ENCODE results near the gene LARGE2.

LARGE2 gene

GRCh38 chr11:45889555-45889954 is 32.9 kb upstream of the LARGE2 start:
- H3K4me3 ChIP-seq (ENCODE audit: low read depth, low read length) = no peak overlapping the region
- no peak for TF ChIP-seq CTCF (IDR thresholded peaks at IDR 0.05; ENCODE audit: low read depth, low read length)

GRCh38 chr11:45889966-45890365 is 32.5 kb upstream of the LARGE2 start:
- H3K4me3 ChIP-seq (ENCODE audit: low read depth, low read length) = no peak overlapping the region
- no peak for TF ChIP-seq CTCF (IDR thresholded peaks at IDR 0.05; ENCODE audit: low read depth, low read length)

DNA sequence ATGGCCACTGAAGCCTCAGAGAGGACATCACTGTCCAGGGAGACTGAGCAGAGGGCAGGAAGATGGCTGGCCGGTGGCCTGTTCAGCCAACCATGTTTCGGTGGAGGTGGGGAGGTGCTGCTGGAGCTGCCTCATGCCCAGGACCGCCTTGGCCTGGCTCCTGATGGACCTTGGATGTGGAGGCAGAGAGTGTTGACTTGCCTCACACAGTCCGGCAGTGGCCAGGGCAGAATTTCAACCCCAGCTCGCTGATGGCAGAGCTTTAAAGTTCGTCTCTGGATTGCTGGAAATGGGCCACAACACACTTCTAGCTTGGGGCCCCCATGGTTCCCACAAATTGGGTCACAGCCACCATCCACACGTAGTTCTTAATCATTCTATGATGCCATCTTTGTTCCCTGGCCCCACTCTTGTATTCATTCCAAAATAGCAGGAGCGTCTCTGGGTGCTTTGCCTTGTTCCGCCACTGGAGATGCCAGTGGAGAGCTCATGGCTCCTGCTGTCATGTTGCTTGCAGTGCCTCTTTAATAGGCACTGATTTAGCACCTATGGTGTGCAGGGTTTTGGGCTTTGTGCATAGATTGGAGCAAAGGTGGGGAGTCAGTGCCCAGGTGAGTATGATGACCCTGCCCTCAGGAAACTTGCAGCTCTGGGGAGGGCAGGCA is 31.4 kb upstream of the LARGE2 start:
- no peak for TF ChIP-seq CTCF (IDR thresholded peaks at IDR 0.05; ENCODE audit: low read depth, low read length)
- no peak overlapping the region for H3K4me3 ChIP-seq (ENCODE audit: low read depth, low read length)

- no peak for TF ChIP-seq CTCF (IDR thresholded peaks at IDR 0.05; ENCODE audit: low read depth, low read length)
- no peak overlapping the region for H3K4me3 ChIP-seq (ENCODE audit: low read depth, low read length)
Measured at GRCh38 chr11:45892856-45893255, 29.6 kb upstream of the LARGE2 start.

DNA sequence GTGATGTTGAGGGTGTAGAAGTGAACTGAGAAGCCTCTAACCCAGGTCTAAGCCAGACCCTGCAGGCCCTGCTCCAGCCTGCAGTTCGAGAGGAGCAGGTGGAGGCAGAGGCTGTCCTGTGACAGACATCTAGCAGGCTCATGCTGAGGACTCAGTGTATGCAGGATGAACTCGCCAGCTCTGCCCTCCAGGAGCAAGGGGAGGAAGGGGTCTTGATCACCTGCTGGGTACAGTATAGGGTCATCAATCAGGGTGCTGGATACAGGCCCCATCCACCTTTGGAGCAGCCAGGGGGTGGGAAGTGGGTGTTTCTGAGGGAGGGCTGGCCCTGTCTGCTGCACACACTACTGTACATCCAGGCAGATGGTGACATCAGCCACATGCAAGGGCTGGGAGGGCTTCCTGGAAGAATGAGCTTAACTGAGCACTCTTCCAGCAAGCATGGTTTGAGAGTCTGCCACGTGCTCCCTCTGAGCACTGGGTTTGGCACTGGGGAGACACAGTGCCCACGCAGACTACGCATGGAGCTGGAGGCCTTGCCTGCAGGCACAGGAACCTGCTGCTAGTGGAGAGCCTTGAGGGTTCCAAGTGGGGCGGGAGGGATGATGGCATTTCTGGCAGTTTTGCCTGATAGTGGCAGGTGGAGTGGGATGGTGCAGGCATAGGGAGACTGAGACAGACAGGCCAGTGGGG is 27.8 kb upstream of the LARGE2 start:
- TF ChIP-seq CTCF (IDR thresholded peaks at IDR 0.05; ENCODE audit: low read depth, low read length) = no peak
- H3K4me3 ChIP-seq (ENCODE audit: low read depth, low read length) = no peak overlapping the region

- TF ChIP-seq CTCF (IDR thresholded peaks at IDR 0.05; ENCODE audit: low read depth, low read length) = no peak
- no peak overlapping the region for H3K4me3 ChIP-seq (ENCODE audit: low read depth, low read length)
Measured at GRCh38 chr11:45895553-45896259, 26.8 kb upstream of the LARGE2 start.
